ENCODE data around the gene FAM43A. TPM values are rescaled to one million over a fixed set of nuclear protein-coding genes. Genes with fewer than 3 reads are reported as not detected.

FAM43A gene
- total RNA-seq, 1 donor from 2014 or later = 38.2 TPM

- no peaks in the 10 kb centered on the region for H3K9me3 Mint-ChIP-seq (ENCODE audit: unreplicated experiment)
- H3K36me3 Mint-ChIP-seq (ENCODE audit: unreplicated experiment) = no peaks in the 10 kb centered on the region
- peaks cover 29% of the 10 kb centered on the region for H3K4me1 Mint-ChIP-seq (ENCODE audit: unreplicated experiment)
- peaks cover 2% of the 10 kb centered on the region for H3K27me3 Mint-ChIP-seq (ENCODE audit: unreplicated experiment)
- DNase-seq (ENCODE audit: extremely low spot score, unreplicated experiment) = no peak
- no peak overlapping the region for H3K4me3 Mint-ChIP-seq (ENCODE audit: unreplicated experiment)
- H3K27ac Mint-ChIP-seq (ENCODE audit: unreplicated experiment) = no peak overlapping the region
- TF ChIP-seq CTCF (IDR thresholded peaks at IDR 0.05) = no peak
Measured at GRCh38 chr3:194707147-194707540, 21.5 kb downstream of the FAM43A start.

GRCh38 chr3:194711286-194711685 lies 25.6 kb downstream of the FAM43A start:
- Mint-ChIP-seq H3K4me3 (ENCODE audit: unreplicated experiment) (no peak overlapping the region), H3K9me3 (ENCODE audit: unreplicated experiment) (no peaks in the 10 kb centered on the region), H3K27me3 (ENCODE audit: unreplicated experiment) (no peaks in the 10 kb centered on the region), H3K27ac (ENCODE audit: unreplicated experiment) (peak overlapping the region; percentile 87), H3K4me1 (ENCODE audit: unreplicated experiment) (peaks cover 51% of the 10 kb centered on the region), H3K36me3 (ENCODE audit: unreplicated experiment) (no peaks in the 10 kb centered on the region)
- no peak for DNase-seq (ENCODE audit: extremely low spot score, unreplicated experiment)
- no peak for TF ChIP-seq CTCF (IDR thresholded peaks at IDR 0.05)

GRCh38 chr3:194711913-194712312 lies 26.2 kb downstream of the FAM43A start:
- peak; percentile 13 for TF ChIP-seq CTCF (IDR thresholded peaks at IDR 0.05)
- Mint-ChIP-seq H3K27ac (ENCODE audit: unreplicated experiment) (peak overlapping the region; percentile 87), H3K27me3 (ENCODE audit: unreplicated experiment) (no peaks in the 10 kb centered on the region), H3K4me1 (ENCODE audit: unreplicated experiment) (peaks cover 47% of the 10 kb centered on the region), H3K9me3 (ENCODE audit: unreplicated experiment) (no peaks in the 10 kb centered on the region), H3K4me3 (ENCODE audit: unreplicated experiment) (no peak overlapping the region), H3K36me3 (ENCODE audit: unreplicated experiment) (no peaks in the 10 kb centered on the region)
- DNase-seq (ENCODE audit: extremely low spot score, unreplicated experiment) = no peak

GRCh38 chr3:194713299-194714136 lies 27.8 kb downstream of the FAM43A start:
- no peak for DNase-seq (ENCODE audit: extremely low spot score, unreplicated experiment)
- H3K36me3 Mint-ChIP-seq (ENCODE audit: unreplicated experiment) = no peaks in the 10 kb centered on the region
- no peaks in the 10 kb centered on the region for H3K27me3 Mint-ChIP-seq (ENCODE audit: unreplicated experiment)
- TF ChIP-seq CTCF (IDR thresholded peaks at IDR 0.05) = no peak
- no peak overlapping the region for H3K4me3 Mint-ChIP-seq (ENCODE audit: unreplicated experiment)
- H3K9me3 Mint-ChIP-seq (ENCODE audit: unreplicated experiment) = no peaks in the 10 kb centered on the region
- H3K4me1 Mint-ChIP-seq (ENCODE audit: unreplicated experiment) = peaks cover 44% of the 10 kb centered on the region
- H3K27ac Mint-ChIP-seq (ENCODE audit: unreplicated experiment) = peak overlapping the region; percentile 73

GRCh38 chr3:194714137-194714455 lies 28.4 kb downstream of the FAM43A start:
- Mint-ChIP-seq H3K36me3 (ENCODE audit: unreplicated experiment) (no peaks in the 10 kb centered on the region), H3K4me3 (ENCODE audit: unreplicated experiment) (no peak overlapping the region), H3K27ac (ENCODE audit: unreplicated experiment) (peak overlapping the region; percentile 73), H3K27me3 (ENCODE audit: unreplicated experiment) (no peaks in the 10 kb centered on the region), H3K9me3 (ENCODE audit: unreplicated experiment) (no peaks in the 10 kb centered on the region), H3K4me1 (ENCODE audit: unreplicated experiment) (peaks cover 44% of the 10 kb centered on the region)
- no peak for DNase-seq (ENCODE audit: extremely low spot score, unreplicated experiment)
- TF ChIP-seq CTCF (IDR thresholded peaks at IDR 0.05) = no peak
